NB4 (cell line): ENCODE data around the gene ZNF506.

Experiments used
- MYC ChIP-seq: IDR thresholded peaks from 2 replicates; pipeline ENCODE4 v1.6.1; 2011; ENCODE audit warnings: low read depth, low read length
- POLR2A ChIP-seq: IDR thresholded peaks from 2 replicates; pipeline ENCODE4 v1.6.1; 2011; ENCODE audit warnings: mild to moderate bottlenecking; ENCODE audit not compliant: insufficient read length; ENCODE audit errors: extremely low read depth
- TF ChIP-seq, protein P1 (sequence below): IDR thresholded peaks from one replicate; pipeline ENCODE4 v1.5.1; 2012; ENCODE audit warnings: low read depth, low read length

DNA sequence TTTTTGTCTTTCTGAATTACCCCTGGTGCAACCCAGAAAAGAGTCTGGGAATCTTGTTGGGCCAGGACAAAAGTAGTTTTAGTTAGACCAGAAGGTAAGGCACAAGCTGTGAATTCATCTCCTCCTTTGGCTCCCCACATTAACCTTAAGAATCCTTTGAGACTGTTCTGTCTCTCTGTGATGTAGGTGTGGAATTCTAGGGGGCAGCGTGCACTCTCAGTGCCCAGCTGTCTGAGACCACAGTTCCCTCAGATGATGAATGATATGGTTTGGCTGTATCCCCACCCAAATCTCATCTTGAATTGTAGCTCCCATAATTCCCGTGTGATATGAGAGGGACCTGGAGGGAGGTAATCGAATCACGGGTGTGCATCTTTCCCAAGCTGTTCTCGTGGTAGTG, 43.9 kb downstream of the ZNF506 start:
- TF ChIP-seq, protein P1, sequence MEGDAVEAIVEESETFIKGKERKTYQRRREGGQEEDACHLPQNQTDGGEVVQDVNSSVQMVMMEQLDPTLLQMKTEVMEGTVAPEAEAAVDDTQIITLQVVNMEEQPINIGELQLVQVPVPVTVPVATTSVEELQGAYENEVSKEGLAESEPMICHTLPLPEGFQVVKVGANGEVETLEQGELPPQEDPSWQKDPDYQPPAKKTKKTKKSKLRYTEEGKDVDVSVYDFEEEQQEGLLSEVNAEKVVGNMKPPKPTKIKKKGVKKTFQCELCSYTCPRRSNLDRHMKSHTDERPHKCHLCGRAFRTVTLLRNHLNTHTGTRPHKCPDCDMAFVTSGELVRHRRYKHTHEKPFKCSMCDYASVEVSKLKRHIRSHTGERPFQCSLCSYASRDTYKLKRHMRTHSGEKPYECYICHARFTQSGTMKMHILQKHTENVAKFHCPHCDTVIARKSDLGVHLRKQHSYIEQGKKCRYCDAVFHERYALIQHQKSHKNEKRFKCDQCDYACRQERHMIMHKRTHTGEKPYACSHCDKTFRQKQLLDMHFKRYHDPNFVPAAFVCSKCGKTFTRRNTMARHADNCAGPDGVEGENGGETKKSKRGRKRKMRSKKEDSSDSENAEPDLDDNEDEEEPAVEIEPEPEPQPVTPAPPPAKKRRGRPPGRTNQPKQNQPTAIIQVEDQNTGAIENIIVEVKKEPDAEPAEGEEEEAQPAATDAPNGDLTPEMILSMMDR, result no peak
- no peak for TF ChIP-seq POLR2A
- no peak for TF ChIP-seq MYC
